Esophagus mucosa (tissue), 1 donor: ENCODE results near the gene ENAH. TPM values are rescaled to one million over a fixed set of nuclear protein-coding genes. Genes with fewer than 3 reads are reported as not detected.
"Not testable (repeated sequence)": the region's sequence is repeated elsewhere in the genome, so short reads cannot be mapped to it uniquely, and the experiment has no call there.

Source experiments
- ATAC-seq: fragments of 200-7000 bp; cut with Tn5 transposase; one replicate; pipeline ENCODE4 v1.9.1; 2020
- total RNA-seq: library from RNA; stranded (reverse); gene quantifications from one replicate; pipeline ENCODE4 v1.2.4, GENCODE V29; 2023
- donor health status: DM: yes; HTN: yes; CAD: no.

The ENAH gene
- total RNA-seq, 1 donor from 2014 or later = 41.0 TPM

DNA sequence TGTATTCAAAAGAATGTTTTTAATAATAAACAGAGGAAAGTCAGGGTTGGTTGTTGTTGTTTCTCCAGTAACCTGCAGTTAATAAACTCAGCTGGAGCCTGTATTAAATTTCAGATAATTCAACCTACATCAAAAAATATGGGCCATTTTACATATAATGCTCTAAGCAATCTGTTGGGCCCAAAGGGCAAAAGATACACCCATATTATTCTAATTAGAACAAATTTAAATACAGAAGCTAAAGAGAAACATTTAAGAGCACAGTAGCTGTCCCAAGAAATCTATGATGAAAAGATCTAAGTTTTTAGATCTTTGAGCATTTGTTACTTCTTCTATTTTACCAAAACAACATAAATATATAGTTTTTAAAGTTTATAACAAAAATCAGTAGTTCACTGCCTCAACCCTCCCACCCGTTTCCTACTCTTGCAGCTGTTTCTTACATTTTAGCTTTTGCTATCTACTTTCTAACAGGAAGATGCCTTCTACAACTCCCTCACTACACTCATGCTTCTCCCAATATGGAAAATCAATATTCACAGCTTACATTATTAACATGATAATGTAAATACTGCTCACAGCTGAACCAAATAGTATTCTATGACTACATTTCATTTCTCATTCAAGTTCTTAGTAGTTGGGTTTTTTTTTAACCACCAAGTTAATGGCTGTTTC lies 130.2 kb downstream of the ENAH start:
- ATAC-seq = no peak

DNA sequence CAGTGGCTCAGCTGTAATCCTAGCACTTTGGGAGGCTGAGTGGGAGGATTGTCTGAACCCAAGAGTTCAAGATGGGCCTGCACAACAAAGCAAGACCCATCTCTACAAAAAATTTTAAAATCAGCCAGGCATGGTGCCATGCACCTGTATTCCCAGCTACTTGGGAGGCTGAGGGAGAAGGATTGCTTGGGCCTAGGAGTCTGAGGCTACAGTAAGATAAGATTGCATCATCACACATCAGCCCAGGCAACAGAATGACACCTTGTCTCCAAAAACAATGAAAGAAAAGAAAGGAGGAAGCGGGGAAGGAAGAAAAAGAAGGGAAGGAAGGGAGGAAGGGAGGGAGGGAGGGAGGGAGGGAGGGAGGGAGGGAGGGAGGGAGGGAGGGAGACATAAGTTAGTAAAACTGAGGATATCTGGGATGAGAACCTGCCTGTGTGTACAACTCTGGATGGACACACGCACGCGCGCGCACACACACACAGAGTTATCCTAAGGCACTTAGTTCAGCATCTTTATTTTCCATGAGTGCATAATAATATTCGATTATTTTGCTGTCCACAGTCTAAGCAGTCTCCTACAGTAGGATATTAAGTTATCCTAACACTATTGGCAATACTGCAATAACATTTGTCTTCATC lies 132.2 kb downstream of the ENAH start:
- ATAC-seq = no peak

DNA sequence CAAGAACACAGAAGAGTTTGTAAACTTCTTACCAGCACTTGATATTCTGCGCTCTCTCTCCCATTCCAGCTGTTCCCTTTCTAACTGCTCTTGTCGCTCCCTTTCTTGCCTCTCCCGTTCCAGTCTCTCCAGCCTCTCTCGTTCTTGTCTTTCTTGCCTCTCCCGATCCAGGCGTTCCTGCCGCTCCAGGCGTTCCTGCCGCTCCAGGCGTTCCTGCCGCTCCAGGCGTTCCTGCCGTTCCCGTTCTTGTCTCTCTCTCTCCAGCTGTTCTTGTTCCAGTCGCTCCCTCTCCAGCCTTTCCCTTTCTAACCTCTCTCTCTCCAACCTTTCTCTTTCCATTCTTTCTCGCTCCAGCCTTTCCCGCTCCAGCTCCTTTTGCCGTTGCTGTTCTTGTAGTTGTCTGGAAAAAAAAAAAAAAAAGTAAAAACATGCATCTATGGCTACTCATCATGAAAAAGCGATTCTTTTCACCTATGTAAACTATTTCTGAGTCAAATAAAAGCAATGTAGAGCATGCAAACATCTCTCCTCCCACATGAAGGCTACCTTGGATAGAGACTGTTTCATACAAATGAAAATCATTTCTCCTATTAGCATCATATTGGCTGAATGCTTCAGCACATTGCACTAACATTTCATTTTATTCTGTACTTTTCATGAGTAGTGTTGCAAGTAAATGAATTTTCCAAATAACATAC lies 133.6 kb downstream of the ENAH start:
- ATAC-seq = no peak

DNA sequence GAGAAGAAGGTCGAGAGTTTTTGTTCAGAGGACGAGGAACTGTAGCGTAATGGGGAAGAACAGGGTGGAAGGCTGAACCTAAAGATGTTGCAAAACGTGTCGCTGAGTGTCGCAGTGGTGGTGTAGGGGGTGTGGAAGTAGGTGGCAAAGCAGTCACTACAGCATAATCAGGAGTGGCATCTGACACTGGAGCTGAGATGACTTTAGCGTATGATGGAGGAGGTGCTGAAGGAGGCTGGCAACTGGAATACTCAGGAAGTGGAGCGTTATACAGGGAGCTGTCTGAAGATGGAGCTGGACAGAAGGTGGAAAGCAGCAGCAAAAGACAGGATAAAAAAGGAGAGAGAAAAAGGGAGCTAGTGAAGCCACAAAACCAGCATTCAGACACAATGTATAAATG lies 135.2 kb downstream of the ENAH start:
- ATAC-seq = no peak

DNA sequence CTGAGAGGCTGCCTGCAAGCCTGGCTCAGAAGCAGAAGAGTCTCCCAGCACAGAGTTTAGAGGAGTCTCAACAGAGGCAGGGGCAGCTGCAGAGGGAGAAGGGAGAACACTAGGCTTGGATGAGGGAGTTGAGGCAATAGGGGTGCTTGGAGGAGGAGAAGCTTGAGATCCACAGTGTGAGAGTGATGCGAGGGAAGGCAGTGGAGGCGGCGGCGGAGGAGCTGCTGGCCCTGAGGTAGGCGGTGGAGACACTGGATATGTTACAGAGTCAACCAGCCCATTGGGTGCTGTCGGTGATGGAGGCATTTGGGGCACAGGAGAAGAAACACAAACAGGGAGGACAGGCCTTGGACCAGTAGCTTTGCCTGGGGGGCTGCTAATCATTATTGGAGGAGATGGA lies 135.7 kb downstream of the ENAH start:
- no peak for ATAC-seq

DNA sequence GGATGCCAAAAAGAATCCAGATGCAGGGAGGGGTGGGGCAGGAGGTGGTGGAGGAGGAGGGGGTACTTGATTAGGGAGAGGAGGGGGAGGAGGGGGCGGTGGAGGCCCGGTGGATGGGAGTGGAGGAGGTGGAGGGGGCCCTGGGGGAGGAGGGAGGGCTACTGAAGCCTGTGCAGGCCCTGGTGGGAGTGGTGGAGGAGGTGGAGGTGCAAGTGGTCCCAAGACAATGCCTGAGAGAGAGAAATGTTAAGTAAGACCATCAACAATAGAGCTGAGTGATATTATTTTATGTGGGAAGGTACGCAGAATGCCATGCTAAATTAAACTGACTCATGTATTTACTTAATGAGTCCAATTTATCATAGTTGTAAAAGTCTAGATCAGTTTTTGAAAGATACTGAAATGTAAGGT lies 138.2 kb downstream of the ENAH start:
- no peak for ATAC-seq

DNA sequence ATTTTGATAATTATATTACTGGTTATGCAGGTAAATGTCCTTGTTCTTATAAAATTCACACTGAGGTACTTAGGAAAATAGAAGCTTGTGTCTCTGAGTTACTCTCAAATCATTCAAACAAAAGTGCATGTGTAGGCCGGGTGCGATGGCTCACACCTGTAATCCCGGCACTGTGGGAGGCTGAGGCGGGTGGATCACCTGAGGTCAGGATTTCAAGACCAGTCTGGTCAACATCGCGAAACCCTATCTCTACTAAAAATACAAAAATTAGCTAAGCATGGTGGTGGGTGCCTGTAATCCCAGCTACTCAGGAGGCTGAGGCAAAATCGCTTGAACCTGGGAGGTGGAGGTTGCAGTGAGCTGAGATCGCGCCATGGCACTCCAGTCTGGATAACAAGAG lies 139.3 kb downstream of the ENAH start:
- not testable (repeated sequence) for ATAC-seq

DNA sequence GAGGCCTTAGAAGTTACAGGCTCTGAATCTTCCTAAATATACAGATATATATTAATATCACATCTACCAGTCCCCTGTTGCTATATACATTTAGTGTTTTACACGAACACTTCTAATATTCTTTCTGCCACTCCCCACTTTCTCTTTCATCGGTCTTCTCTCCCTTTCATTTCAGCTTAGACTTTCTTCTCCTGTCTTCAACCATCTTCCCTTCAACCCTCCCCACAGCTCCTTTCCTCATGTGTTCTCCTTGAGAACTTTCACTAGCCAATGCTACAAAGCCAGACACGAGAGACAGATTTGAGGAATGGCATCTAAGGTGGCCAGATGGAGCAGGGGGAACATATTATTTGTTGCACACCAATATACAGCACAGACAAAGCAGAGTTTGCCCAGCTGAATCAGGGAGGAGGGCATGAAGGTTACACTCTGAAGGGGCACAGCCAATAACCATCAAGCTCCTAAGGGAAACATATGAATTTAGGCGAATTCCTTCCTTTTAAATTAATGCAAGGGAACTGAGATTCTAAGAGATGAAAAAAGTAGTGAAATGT lies 141.0 kb downstream of the ENAH start:
- no peak for ATAC-seq

DNA sequence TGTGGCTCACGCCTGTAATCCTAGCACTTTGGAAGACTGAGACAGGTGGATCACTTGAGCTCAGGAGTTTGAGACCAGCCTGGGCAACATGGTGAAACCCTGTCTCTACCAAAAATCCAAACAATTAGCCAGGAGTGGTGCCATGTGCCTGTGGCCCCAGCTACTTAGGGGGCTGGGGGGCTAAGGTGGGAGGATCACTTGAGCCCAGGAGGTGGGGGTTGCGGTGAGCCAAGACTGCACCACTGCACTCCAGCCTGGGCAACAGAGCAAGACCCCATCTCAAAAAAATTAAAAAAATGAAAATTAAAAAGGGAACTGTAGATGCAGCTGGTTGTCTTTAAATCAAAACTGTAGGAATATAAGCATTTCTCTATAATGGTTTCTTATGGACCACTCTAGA lies 142.2 kb downstream of the ENAH start:
- not testable (repeated sequence) for ATAC-seq

DNA sequence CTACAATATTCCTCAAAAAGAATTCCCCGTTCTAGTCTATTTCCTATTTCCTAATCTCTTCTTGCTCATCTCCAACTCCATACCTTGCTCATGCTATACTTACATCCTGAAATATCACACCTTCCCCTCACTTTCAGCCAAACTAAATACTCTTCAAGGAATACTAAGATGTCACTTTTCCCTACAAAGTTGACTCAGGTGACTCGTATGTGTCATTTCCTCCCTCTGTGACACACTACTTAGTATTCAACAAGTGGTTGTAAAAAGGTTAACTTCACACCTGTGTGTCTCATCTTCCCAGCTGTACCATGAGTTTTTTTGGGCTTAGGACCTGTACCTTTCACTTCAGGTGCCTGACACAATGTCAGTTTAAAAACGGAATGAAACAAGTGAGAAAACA lies 143.2 kb downstream of the ENAH start:
- peak; percentile 59 for ATAC-seq

DNA sequence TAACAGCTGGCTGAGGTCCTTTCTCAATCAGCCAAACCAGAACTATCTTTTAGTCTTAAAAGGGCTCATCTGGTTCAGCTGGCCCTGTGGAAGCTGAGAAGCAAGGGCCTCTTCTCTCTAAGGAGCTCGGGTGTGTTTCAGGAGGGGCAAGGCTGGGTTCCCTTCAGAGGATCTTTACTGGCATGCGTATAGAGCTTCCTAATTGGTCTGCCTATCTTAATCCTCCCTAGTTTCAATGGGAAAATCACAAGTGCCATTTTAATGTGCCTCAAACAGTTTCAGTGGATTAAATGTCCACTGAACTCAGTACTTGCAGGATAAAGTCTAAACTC lies 143.6 kb downstream of the ENAH start:
- no peak for ATAC-seq

DNA sequence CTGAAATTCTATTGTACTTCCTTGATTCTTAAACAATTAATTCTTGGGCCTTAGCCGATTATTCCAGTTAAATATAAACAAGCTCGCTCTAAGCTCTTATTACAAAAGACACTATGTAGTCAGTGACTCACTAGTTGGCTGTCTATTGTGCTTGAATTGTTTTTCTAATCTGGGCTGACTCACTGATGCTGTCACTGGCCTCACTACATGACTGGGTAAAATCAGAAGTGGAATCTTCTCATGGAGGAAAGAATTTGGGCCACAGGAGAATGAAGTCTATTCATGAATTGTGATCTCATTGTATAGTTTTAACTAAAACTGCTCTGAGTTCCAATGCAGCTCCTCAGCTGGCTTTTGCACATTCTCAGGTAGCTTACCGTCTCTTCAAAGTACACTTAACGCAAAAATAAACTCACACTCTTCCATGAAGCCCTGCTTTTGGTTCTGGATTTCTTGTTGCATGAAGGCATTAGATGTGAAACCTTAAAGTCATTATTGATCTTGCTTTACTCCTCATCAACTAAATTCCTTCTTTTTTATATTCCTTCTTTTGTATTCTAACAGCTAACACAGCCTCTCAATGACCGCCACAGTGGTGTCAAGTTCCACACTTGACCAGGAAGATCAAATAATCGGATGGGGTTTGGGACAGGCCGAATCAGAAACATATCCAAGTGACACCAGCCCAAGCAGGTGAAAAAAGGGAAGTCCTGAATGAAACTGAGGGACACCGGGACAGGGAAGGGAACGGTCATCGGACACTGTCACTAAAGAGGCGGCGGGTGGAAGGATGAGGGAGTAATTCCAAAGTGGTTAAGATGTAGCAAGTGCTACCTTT lies 144.2 kb downstream of the ENAH start:
- peak; percentile 100 for ATAC-seq

DNA sequence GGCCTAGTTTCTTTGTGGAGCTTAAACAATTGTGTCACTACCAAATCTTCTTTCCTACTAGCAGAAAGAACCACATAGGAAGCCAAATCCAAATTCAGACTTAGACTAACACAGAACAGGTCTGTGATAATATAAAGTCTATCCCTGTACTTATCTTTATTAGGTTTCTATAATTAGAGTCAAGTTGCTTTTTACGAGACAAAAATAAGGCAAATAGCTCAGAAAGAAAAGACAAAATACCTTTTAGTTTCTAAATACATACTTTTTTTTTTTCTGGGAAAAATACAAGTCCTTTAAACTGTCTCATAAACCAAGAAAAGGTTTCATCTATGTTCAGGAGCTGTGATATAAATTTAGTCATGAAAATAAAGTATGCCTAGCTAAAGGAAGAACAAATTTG lies 146.2 kb downstream of the ENAH start:
- ATAC-seq = no peak

DNA sequence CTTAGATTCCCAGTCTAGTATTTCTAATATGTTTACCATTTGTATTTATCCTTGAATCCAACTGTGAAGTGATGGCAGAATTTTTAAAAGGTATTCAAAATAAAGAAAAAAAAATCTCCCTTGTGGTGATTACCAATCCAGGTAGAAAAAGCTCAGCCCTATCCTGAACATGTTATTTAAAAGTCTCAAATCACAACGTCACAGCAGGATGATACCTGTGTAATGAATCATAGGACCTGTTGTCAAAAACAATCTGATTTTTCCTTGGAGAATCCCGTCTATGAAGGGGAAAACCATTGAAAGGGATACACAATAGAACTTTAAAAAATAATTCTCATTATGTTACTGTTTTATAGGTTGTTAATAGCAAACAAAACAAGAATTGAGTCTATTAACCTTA lies 148.1 kb downstream of the ENAH start:
- no peak for ATAC-seq

DNA sequence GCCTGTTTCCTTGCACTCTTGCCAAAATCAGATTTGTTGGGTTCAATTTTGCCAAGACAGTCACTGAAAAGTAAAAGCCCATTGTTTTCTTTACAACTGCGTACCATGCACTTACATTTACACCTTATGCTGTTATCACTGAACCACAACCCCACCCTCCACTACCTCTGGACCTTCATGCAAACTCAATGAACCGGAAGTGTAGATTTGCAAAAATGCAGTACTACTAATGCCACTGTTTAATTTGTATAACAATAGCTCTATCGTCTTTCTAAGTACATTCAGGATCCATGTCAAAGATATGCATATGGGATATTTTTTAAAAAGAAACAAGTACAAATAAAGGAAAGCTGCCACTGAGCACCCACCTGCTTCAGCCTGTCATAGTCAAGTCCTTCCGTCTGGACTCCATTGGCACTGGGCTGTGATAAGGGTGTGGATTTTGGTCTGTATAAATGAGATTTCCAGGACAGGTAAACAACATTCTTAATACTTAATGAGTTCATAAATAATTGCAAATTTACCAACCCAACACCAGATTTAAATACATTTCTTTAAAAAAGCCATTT lies 152.2 kb downstream of the ENAH start:
- no peak for ATAC-seq

DNA sequence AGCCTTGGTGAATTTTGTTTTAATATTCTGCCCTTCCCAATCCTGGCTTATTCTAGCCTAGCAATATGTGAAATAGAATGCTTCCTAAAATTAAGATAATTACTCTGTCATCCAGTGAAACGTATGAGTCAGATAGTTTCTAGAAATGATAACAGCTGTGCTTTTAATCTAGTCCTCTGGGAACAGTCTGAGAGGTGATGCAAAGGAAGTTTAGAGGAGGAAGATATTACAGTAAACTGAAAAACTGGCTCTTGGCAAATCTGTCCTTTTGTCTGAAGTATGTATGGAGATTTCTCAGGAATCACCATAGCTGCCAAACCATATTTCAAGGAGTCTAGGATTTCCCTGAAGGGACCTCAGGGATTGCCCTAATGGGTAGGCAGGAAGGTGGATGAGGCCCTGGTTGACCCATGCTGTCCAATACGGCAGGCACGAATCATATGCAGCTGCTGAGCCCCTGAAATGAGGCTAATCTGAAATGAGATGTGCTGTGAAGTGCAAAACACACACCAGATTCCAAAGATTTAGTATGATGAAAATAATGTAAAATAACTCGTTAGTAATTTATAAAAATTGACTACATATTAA lies 154.3 kb downstream of the ENAH start:
- ATAC-seq = no peak

DNA sequence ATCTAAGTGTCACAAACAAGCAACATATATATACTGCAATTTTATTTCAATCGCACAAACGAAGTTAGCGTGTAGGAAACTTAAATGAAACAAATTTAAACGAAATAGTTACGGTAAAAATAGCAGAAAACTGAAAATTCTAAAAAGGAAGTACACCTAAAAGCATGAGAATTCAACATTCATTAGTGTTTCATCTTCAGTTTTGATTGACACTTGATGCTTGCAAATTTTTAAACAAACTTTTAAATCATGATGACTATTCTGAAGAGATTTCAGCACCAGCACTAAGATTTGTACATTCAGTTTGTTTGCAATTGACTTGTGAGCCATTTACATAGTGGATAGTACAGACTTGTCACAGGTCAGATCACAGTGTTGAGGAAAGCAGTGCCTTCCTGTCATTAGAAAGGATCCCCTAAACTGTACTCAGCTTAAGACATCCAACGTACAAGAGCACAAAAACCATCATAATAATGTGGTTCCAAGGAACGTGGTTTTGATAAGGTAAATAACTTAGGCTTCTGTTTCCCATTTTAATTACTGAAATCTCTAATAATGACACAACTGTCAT lies 158.0 kb downstream of the ENAH start:
- ATAC-seq = no peak

DNA sequence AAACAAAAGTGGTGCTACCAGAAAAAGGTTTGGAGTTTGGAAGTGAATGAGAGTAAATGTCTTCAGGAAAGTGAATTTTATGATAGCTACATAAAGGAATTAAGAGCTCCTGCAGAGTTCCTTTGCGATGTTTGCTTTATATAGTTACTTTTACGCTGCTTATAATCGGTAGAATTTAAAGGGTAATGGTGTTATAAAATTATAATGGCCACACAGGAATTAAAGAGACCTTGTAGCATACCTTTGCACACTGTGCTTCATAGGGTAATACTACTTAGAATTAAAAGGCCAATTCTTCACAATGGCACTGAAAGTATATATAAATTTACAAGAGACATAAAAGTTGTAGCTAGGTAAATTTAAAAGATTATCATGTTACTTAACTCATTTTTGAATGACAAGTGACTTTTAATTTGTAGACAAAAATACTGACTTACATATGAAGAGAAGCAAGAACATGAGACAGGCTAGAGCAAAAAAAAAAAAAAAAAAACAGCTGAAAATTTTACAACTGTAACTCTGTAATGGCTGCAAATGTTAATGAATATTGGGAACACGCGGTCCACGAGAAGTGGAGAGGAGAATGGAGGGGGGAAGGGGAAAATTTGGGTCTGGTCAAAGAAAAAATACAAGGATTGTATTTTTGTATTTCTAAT lies 159.2 kb downstream of the ENAH start:
- no peak for ATAC-seq

DNA sequence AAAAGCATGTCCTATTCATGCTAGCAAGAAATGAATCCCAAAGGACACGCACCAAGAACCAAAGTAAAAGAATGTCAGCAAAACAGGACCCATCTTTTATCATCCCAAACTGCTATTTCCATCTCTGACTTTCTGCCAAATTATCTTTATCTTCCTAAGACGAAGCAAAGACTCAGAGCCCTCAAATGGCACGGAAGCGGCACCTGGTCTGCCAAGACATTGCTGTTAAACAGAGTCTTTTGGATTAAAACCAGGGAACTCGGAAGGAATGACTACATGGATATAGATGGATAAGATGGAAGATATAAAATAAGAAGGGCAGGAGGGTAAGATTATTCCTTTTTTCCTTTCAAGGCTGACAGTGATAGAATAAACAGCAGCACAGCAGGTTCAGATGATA lies 164.2 kb downstream of the ENAH start:
- ATAC-seq = no peak

DNA sequence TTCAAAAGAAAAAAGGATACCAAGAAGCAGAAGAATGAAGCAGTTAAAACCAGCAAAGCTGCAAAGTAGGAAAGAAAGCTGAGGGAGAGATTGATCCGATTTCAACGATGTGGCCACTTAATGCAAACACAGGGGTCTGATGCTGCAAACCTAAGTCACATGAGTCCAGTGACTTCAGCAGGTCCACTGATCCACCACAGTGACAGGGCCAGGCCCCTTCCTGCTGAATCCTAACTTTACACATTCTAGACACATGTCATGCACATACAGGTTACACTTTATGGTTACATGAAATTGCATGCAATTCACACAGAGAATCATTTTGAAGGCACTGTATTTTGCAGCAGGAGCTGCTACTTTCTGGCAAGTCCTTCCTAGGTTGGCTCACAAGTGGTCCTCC lies 166.1 kb downstream of the ENAH start:
- no peak for ATAC-seq

DNA sequence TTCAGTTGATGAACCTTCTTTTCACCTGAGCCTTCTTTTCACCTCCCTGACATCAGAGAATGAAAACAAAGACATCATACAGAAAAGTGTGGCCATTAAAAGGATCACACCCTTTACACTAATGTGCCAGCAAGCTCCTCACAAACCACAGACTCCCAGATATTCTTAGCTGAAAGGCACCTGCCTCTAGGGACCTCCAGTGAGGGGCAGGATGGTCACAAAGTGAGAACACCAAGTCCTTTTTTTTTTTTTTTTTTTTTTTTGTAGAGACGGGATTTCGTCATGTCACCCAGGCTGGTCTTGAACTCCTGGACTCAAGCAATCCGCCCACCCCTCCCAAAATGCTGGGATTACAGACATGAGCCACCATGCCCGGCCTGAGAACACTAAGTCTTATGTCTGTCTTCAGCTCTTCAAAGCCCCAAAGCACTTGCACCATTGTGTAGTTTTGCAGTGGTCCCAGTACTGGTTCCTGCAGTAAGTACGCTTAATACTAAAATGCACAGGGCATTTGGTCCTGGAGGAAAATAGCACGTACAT lies 166.9 kb downstream of the ENAH start:
- ATAC-seq = no peak
